Measurements from ENCODE around the gene CXCL6.

Gene CXCL6

GRCh38 chr4:73868206-73869129, 32.0 kb downstream of the CXCL6 start:
- DNase-seq = no peak

DNA sequence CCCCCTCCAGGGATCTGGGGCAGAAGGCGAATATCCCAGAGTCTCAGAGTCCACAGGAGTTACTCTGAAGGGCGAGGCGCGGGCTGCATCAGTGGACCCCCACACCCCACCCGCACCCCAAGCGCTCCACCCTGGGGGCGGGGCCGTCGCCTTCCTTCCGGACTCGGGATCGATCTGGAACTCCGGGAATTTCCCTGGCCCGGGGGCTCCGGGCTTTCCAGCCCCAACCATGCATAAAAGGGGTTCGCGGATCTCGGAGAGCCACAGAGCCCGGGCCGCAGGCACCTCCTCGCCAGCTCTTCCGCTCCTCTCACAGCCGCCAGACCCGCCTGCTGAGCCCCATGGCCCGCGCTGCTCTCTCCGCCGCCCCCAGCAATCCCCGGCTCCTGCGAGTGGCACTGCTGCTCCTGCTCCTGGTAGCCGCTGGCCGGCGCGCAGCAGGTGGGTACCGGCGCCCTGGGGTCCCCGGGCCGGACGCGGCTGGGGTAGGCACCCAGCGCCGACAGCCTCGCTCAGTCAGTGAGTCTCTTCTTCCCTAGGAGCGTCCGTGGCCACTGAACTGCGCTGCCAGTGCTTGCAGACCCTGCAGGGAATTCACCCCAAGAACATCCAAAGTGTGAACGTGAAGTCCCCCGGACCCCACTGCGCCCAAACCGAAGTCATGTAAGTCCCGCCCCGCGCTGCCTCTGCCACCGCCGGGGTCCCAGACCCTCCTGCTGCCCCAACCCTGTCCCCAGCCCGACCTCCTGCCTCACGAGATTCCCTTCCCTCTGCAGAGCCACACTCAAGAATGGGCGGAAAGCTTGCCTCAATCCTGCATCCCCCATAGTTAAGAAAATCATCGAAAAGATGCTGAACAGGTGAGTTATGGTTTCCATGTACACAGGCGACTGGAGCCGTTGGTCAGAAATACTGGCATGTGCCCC, 32.9 kb downstream of the CXCL6 start, which contains the start of gene CXCL1:
Gene CXCL1 (plus strand): TSS at position 264 of the 926 bp plus-strand sequence. CDS start 78 bp downstream, at position 342.
- no peak for DNase-seq

DNA sequence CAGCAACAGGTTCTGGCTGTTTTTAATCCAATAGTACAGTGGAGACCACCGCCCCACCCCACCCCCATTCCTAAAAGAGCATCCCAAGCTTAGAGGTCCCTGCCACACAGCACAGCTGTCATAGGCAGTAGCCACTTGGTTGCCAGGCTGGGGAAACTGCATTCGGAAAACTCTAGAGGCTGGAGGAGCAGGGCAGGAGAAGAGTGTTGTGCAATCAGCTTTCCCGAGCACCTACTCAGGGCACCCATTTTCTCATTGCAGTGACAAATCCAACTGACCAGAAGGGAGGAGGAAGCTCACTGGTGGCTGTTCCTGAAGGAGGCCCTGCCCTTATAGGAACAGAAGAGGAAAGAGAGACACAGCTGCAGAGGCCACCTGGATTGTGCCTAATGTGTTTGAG, 33.8 kb downstream of the CXCL6 start:
- DNase-seq = no peak

- DNase-seq = no peak
Measured at GRCh38 chr4:73870768-73871167, 34.3 kb downstream of the CXCL6 start.

- no peak for DNase-seq
Measured at GRCh38 chr4:73871511-73872310, 35.2 kb downstream of the CXCL6 start.

- no peak for DNase-seq
Measured at GRCh38 chr4:73872316-73873108, 36.0 kb downstream of the CXCL6 start.

- DNase-seq = no peak
Measured at GRCh38 chr4:73874386-73874785, 37.9 kb downstream of the CXCL6 start.

- no peak for DNase-seq
Measured at GRCh38 chr4:73875401-73875800, 38.9 kb downstream of the CXCL6 start.

- DNase-seq = no peak
Measured at GRCh38 chr4:73883306-73883705, 46.8 kb downstream of the CXCL6 start.

GRCh38 chr4:73885574-73886267, 49.2 kb downstream of the CXCL6 start:
- DNase-seq = no peak
